ENCODE measurements around the gene ADORA2B.

DNA sequence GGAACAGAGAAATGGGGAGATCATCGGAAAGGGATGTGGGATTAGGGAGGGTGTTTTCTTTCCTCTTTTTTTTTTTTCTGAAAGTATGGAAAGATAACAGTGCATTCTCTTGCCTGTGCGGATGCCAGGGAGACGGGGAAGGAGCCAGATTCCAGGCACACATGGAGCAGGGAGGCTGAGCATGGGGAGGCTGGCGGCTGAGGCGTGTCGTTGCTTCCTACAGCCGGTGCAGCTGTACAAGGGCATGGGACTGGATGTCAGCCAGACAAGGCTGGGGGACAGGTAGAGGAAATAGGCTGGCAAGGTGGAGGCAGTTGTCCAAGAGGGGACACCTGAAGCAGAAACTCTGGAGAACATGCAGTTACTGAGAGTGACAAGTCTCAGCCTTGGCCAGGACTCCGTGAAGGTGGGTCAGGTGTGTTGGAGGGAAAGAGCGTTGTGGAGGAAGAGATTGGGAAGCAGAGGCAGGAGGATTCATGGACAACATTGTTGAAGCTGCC lies 16.6 kb upstream of the ADORA2B start:
- TF ChIP-seq EP300 (IDR thresholded peaks at IDR 0.05; ENCODE audit: borderline replicate concordance): no peak
- no peak for TF ChIP-seq CEBPB (IDR thresholded peaks at IDR 0.05)
- TF ChIP-seq RAD21 (IDR thresholded peaks at IDR 0.05; ENCODE audit: low read depth): no peak
- no peak for TF ChIP-seq TAF1 (IDR thresholded peaks at IDR 0.05; ENCODE audit: low read depth)
- no peak for TF ChIP-seq REST (IDR thresholded peaks at IDR 0.05; ENCODE audit: low read depth)
- TF ChIP-seq MAX (IDR thresholded peaks at IDR 0.05): no peak
- no peak for TF ChIP-seq CREB1 (IDR thresholded peaks at IDR 0.05; ENCODE audit: low read depth)

Data from Ishikawa (cell line).